HEK293 (cell line): ENCODE results near the gene HSF2.

Source experiments
- KLF1 ChIP-seq: fragments of 450-650 bp; formaldehyde crosslinking; IDR thresholded peaks from 2 replicates; pipeline ENCODE4 v1.5.1; 2016; ENCODE audit warnings: missing biosample characterization, missing genetic modification characterization
- SP2 ChIP-seq: fragments of 450-650 bp; formaldehyde crosslinking; IDR thresholded peaks from 2 replicates; pipeline ENCODE4 v1.5.1; 2016; ENCODE audit warnings: missing biosample characterization, missing genetic modification characterization
- YY1 ChIP-seq: fragments of 450-650 bp; formaldehyde crosslinking; IDR thresholded peaks from 2 replicates; pipeline ENCODE4 v1.5.1; 2018; ENCODE audit warnings: missing biosample characterization, missing genetic modification characterization
- ZBTB1 ChIP-seq: fragments of 450-650 bp; formaldehyde crosslinking; IDR thresholded peaks from 2 replicates; pipeline ENCODE4 v1.5.1; 2016; ENCODE audit warnings: missing biosample characterization, missing genetic modification characterization
- ZBTB7A ChIP-seq: fragments of 450-650 bp; formaldehyde crosslinking; IDR thresholded peaks from 2 replicates; pipeline ENCODE4 v1.5.1; 2016; ENCODE audit warnings: low read depth, missing biosample characterization, missing genetic modification characterization
- ZEB2 ChIP-seq: fragments of 450-650 bp; formaldehyde crosslinking; IDR thresholded peaks from 2 replicates; pipeline ENCODE4 v1.5.1; 2016; ENCODE audit warnings: missing biosample characterization, missing genetic modification characterization
- TF ChIP-seq, protein P1 (sequence below): fragments of 450-650 bp; formaldehyde crosslinking; IDR thresholded peaks from 2 replicates; pipeline ENCODE4 v1.5.1; 2016; ENCODE audit warnings: missing biosample characterization, missing genetic modification characterization
- TF ChIP-seq, protein P2 (sequence below): fragments of 450-650 bp; formaldehyde crosslinking; IDR thresholded peaks from 2 replicates; pipeline ENCODE4 v1.5.1; 2017; ENCODE audit warnings: missing biosample characterization, missing genetic modification characterization

DNA sequence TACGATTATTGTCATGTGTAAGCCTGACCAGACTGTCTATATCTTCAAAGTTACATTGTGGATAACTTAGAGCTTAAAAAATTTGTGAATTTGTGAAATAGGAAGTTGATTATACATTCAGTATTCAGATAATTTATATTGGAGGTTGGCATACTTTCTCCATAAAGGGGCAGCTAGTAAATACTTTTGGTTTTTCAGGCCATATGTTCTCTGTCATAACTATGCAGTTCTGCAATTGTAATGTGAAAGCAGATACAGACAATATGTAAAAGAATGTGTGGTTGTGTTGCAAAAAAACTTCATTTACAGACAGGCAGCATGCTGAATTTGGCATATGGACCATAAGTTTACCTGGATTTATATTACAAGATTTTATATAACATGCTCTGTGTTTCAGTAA lies 29.3 kb downstream of the HSF2 start:
- TF ChIP-seq YY1 (no peak), SP2 (tag by site-specific recombination) (no peak), KLF1 (tag by site-specific recombination) (no peak), ZBTB1 (tag by site-specific recombination) (no peak), ZEB2 (tag by site-specific recombination) (no peak), ZBTB7A (tag by site-specific recombination) (no peak)
- TF ChIP-seq, protein P1, sequence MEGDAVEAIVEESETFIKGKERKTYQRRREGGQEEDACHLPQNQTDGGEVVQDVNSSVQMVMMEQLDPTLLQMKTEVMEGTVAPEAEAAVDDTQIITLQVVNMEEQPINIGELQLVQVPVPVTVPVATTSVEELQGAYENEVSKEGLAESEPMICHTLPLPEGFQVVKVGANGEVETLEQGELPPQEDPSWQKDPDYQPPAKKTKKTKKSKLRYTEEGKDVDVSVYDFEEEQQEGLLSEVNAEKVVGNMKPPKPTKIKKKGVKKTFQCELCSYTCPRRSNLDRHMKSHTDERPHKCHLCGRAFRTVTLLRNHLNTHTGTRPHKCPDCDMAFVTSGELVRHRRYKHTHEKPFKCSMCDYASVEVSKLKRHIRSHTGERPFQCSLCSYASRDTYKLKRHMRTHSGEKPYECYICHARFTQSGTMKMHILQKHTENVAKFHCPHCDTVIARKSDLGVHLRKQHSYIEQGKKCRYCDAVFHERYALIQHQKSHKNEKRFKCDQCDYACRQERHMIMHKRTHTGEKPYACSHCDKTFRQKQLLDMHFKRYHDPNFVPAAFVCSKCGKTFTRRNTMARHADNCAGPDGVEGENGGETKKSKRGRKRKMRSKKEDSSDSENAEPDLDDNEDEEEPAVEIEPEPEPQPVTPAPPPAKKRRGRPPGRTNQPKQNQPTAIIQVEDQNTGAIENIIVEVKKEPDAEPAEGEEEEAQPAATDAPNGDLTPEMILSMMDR, result no peak
- TF ChIP-seq, protein P2, sequence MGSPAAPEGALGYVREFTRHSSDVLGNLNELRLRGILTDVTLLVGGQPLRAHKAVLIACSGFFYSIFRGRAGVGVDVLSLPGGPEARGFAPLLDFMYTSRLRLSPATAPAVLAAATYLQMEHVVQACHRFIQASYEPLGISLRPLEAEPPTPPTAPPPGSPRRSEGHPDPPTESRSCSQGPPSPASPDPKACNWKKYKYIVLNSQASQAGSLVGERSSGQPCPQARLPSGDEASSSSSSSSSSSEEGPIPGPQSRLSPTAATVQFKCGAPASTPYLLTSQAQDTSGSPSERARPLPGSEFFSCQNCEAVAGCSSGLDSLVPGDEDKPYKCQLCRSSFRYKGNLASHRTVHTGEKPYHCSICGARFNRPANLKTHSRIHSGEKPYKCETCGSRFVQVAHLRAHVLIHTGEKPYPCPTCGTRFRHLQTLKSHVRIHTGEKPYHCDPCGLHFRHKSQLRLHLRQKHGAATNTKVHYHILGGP (tag by site-specific recombination), result no peak
